H1 (cell line): ENCODE measurements around the gene TWSG1. TPM values are rescaled to one million over a fixed set of nuclear protein-coding genes. Genes with fewer than 3 reads are reported as not detected.
"Not testable (repeated sequence)": the region's sequence is repeated elsewhere in the genome, so short reads cannot be mapped to it uniquely, and the experiment has no call there.

Experiments
- CTCF ChIA-PET: fragments of 300-600 bp; sonication (Branson Sonifier 250); formaldehyde crosslinking; loops from one replicate; lab custom pipeline; 2021; ENCODE audit not compliant: partially characterized antibody; lab: Charles Lee
- POLR2A ChIA-PET: fragments of 300-600 bp; sonication (Branson Sonifier 250); formaldehyde crosslinking; loops from one replicate; lab custom pipeline; 2021; ENCODE audit warnings: inconsistent platforms; ENCODE audit not compliant: partially characterized antibody; lab: Charles Lee
- DNase-seq, 2 experiments: peaks; one replicate each; pipeline versions ENCODE4 v3.0.0 to v3.0.0-alpha.2; 2010 to 2022; ENCODE audit warnings: low spot score in 2 of 2, low read depth in 1 of 2, mixed read lengths in 1 of 2
- FAIRE-seq: peaks from 2 replicates; lab custom pipeline; 2011; peaks lifted over from hg19 to GRCh38; lab: Jason Lieb, UNC
- H2AFZ ChIP-seq: 2 replicates; pipeline ENCODE4 v1.8.1; 2012; ENCODE audit warnings: low read length, inconsistent platforms
- H2AK5ac ChIP-seq: 2 replicates; pipeline ENCODE4 v1.6.1; 2013; ENCODE audit warnings: low read depth, low read length
- H2BK120ac ChIP-seq: replicated peaks from 2 replicates; pipeline ENCODE3; 2013; ENCODE audit warnings: low read depth, low read length, inconsistent platforms
- H2BK12ac ChIP-seq: 2 replicates; pipeline ENCODE4 v1.6.1; 2013; ENCODE audit warnings: low read depth, low read length
- H2BK15ac ChIP-seq: 2 replicates; pipeline ENCODE4 v1.6.1; 2013; ENCODE audit warnings: low read length
- H2BK20ac ChIP-seq: 2 replicates; pipeline ENCODE4 v1.6.1; 2013; ENCODE audit warnings: low read length
- H2BK5ac ChIP-seq: 2 replicates; pipeline ENCODE4 v1.6.1; 2013; ENCODE audit warnings: low read depth, low read length
- H3K14ac ChIP-seq: 2 replicates; pipeline ENCODE4 v1.6.1; 2013; ENCODE audit warnings: inconsistent platforms; ENCODE audit not compliant: insufficient read length
- H3K18ac ChIP-seq: 2 replicates; pipeline ENCODE4 v1.6.1; 2013; ENCODE audit warnings: low read length; ENCODE audit errors: extremely low read depth
- H3K23ac ChIP-seq: 2 replicates; pipeline ENCODE4 v1.6.1; 2013; ENCODE audit warnings: inconsistent platforms; ENCODE audit not compliant: insufficient read length
- H3K23me2 ChIP-seq: 2 replicates; pipeline ENCODE4 v1.6.1; 2013; ENCODE audit warnings: low read depth, low read length
- H3K27ac ChIP-seq: 2 replicates; pipeline ENCODE4 v1.6.1; 2011; ENCODE audit warnings: low read depth, low read length, inconsistent platforms
- H3K27me3 ChIP-seq, 4 experiments: replicated peaks in 1 of 4; 1 replicate in 1 of 4; 2 replicates in 3 of 4; pipeline versions ENCODE4 v1.6.1 to v1.8.1; 2011 to 2013; ENCODE audit warnings: low read length in 3 of 4, mild to moderate bottlenecking in 3 of 4, inconsistent platforms in 2 of 4, mixed read lengths in 2 of 4, moderate library complexity in 1 of 4; ENCODE audit not compliant: control insufficient read depth in 3 of 4, insufficient read depth in 3 of 4; ENCODE audit errors: extremely low read depth in 1 of 4
- H3K36me3 ChIP-seq, 4 experiments: 2 replicates each; pipeline versions ENCODE4 v1.6.1 to v1.8.1; 2011 to 2013; ENCODE audit warnings: mild to moderate bottlenecking in 4 of 4, low read length in 3 of 4, moderate library complexity in 2 of 4, control low read depth in 1 of 4, inconsistent platforms in 1 of 4; ENCODE audit not compliant: insufficient read depth in 4 of 4, control insufficient read depth in 2 of 4
- H3K4ac ChIP-seq: replicated peaks from 2 replicates; pipeline ENCODE3; 2013; ENCODE audit warnings: low read length, low read depth, mixed read lengths, inconsistent platforms; ENCODE audit not compliant: insufficient read length
- H3K4me1 ChIP-seq, 4 experiments: replicated peaks in 1 of 4; 1 replicate in 1 of 4; 2 replicates in 3 of 4; pipeline versions ENCODE4 v1.6.1 to v1.8.1; 2011 to 2013; ENCODE audit warnings: low read length in 3 of 4, inconsistent platforms in 2 of 4, mixed read lengths in 1 of 4; ENCODE audit not compliant: insufficient read depth in 4 of 4, control insufficient read depth in 3 of 4
- H3K4me2 ChIP-seq, 2 experiments: 2 replicates each; pipeline versions ENCODE4 v1.6.1 to v1.8.1; 2011 to 2013; ENCODE audit warnings: low read depth in 2 of 2, low read length in 2 of 2, control low read depth in 1 of 2, inconsistent platforms in 1 of 2, mild to moderate bottlenecking in 1 of 2; ENCODE audit not compliant: insufficient read depth in 1 of 2
- H3K4me3 ChIP-seq, 4 experiments: fragments of 200-600, 300-600 bp in 1 of 4; sonication (generic), shearing (Covaris generic), sonication (Bioruptor Twin) in 1 of 4; 2 replicates each; pipeline versions ENCODE4 v1.5.1 to v1.8.1; 2011 to 2016; ENCODE audit warnings: low read length in 4 of 4, low read depth in 3 of 4, control low read depth in 2 of 4, inconsistent platforms in 2 of 4, mild to moderate bottlenecking in 2 of 4, mixed read lengths in 1 of 4, moderate library complexity in 1 of 4; ENCODE audit not compliant: insufficient read depth in 2 of 4; ENCODE audit errors: extremely low read depth in 1 of 4
- H3K56ac ChIP-seq: replicated peaks from 2 replicates; pipeline ENCODE3; 2013; ENCODE audit warnings: low read depth, mild to moderate bottlenecking, mixed read lengths, low read length, inconsistent platforms; ENCODE audit not compliant: insufficient read length
- H3K79me1 ChIP-seq: 2 replicates; pipeline ENCODE4 v1.6.1; 2013; ENCODE audit warnings: low read depth, low read length, control low read depth
- H3K79me2 ChIP-seq, 2 experiments: 2 replicates each; pipeline versions ENCODE4 v1.6.1 to v1.8.1; 2012 to 2013; ENCODE audit warnings: low read length in 2 of 2, mild to moderate bottlenecking in 2 of 2, inconsistent platforms in 1 of 2; ENCODE audit not compliant: insufficient read depth in 2 of 2, control insufficient read depth in 1 of 2
- H3K9ac ChIP-seq, 4 experiments: replicated peaks in 1 of 4; 1 replicate in 1 of 4; 2 replicates in 3 of 4; pipeline versions ENCODE4 v1.6.1 to v1.8.1; 2011 to 2013; ENCODE audit warnings: low read depth in 3 of 4, low read length in 3 of 4, control low read depth in 2 of 4, mild to moderate bottlenecking in 2 of 4, moderate library complexity in 2 of 4, inconsistent platforms in 1 of 4; ENCODE audit errors: extremely low read depth in 1 of 4
- H3K9me3 ChIP-seq, 2 experiments: 2 replicates each; pipeline versions ENCODE4 v1.6.1 to v1.8.1; 2012 to 2013; ENCODE audit warnings: mild to moderate bottlenecking in 2 of 2, moderate library complexity in 2 of 2, control low read depth in 1 of 2, inconsistent platforms in 1 of 2, low read depth in 1 of 2, low read length in 1 of 2, mixed read lengths in 1 of 2; ENCODE audit not compliant: insufficient read depth in 2 of 2
- H4K20me1 ChIP-seq, 2 experiments: replicated peaks in 1 of 2; 2 replicates each; pipeline versions ENCODE3 to v1.8.1; 2011 to 2013; ENCODE audit warnings: inconsistent platforms in 2 of 2, low read length in 2 of 2, mild to moderate bottlenecking in 1 of 2; ENCODE audit not compliant: insufficient read depth in 2 of 2, control insufficient read depth in 1 of 2
- H4K5ac ChIP-seq: 2 replicates; pipeline ENCODE4 v1.6.1; 2013; ENCODE audit warnings: low read length, low read depth, mixed read lengths, inconsistent platforms; ENCODE audit not compliant: insufficient read length
- H4K8ac ChIP-seq: 2 replicates; pipeline ENCODE4 v1.8.0; 2013; ENCODE audit warnings: mild to moderate bottlenecking, moderate library complexity, low read length, inconsistent platforms; ENCODE audit not compliant: insufficient read depth; ENCODE audit errors: extremely low read depth
- H4K91ac ChIP-seq: replicated peaks from 2 replicates; pipeline ENCODE3; 2013; ENCODE audit warnings: low read length, mixed read lengths, inconsistent platforms; ENCODE audit not compliant: insufficient read length
- ATF2 ChIP-seq: IDR thresholded peaks from 2 replicates; pipeline ENCODE4 v1.6.1; 2012; ENCODE audit warnings: low read length, inconsistent platforms
- EP300 ChIP-seq, 2 experiments: IDR thresholded peaks; 1 replicate in 1 of 2; 2 replicates in 1 of 2; pipeline ENCODE4 v1.6.1; 2011 to 2012; ENCODE audit warnings: low read depth in 2 of 2, low read length in 2 of 2, mild to moderate bottlenecking in 2 of 2, borderline replicate concordance in 1 of 2, inconsistent platforms in 1 of 2, moderate library complexity in 1 of 2
- HDAC6 ChIP-seq: IDR thresholded peaks from one replicate; pipeline ENCODE4 v1.7.1; 2012; ENCODE audit warnings: low read depth, mild to moderate bottlenecking, inconsistent platforms, low read length, moderate library complexity
- RBBP5 ChIP-seq: IDR thresholded peaks from 2 replicates; pipeline ENCODE4 v1.7.1; 2012; ENCODE audit warnings: low read depth, mild to moderate bottlenecking, inconsistent platforms, low read length, moderate library complexity, borderline replicate concordance
- RFX5 ChIP-seq: IDR thresholded peaks from 2 replicates; pipeline ENCODE4 v1.6.1; 2011; ENCODE audit warnings: low read depth, low read length, improper control_type of control experiment, borderline replicate concordance
- WGBS, 2 experiments: shearing (Covaris generic) in 1 of 2; methylation state at CpG; one replicate each; pipeline versions ENCODE4 v1.1.6 to v1.1.7; 2013 to 2015; ENCODE audit warnings: low lambda C conversion rate in 2 of 2, mixed read lengths in 2 of 2, inconsistent platforms in 1 of 2, low coverage in 1 of 2, missing lambda C conversion rate in 1 of 2; ENCODE audit not compliant: insufficient replicate concordance in 2 of 2, insufficient coverage in 1 of 2, insufficient read length in 1 of 2; ENCODE audit errors: extremely low coverage in 1 of 2, missing lambda C conversion rate in 1 of 2; 5-methylcytosine and 5-hydroxymethylcytosine counted together
- polyA plus RNA-seq, 7 experiments: library from polyadenylated mRNA; depleted of rRNA in 3 of 7; stranded (reverse) in 5 of 7; unstranded in 2 of 7; fragments of >200 nt in 5 of 7; fragments of 200-250 nt in 2 of 7; gene quantifications; 1 replicate in 5 of 7; 2 replicates in 1 of 7; 4 replicates in 1 of 7; pipeline versions ENCODE4 v1.2.1 to v1.2.3, GENCODE V29; 2011 to 2013; ENCODE audit warnings: missing spikeins in 2 of 7, mixed read lengths in 2 of 7
- total RNA-seq: library from RNA; stranded (reverse); fragmentation: NEBNext Ultra II Directional; extraction: Animal tissue kit (Norgen Biotek cat#: 25700); gene quantifications from 2 replicates; pipeline ENCODE4 v1.2.1, GENCODE V29; 2021

TWSG1 gene
- total and polyA plus RNA-seq, 2 of the 8 experiments (the other 6 are each of a cell fraction or from before 2014, with no cell fraction given) = 11.8 to 19.8 TPM

GRCh38 chr18:9366126-9366714 is 31.6 kb downstream of the TWSG1 start (continued):
- TF ChIP-seq HDAC6 = no peak
- no peak for TF ChIP-seq RBBP5
- no peak for TF ChIP-seq ATF2
- peak in 1 of 2 experiments; percentile 52; a peak in 1 of 3 replicates for TF ChIP-seq EP300 (IDR thresholded peaks at IDR 0.05; ENCODE audit: borderline replicate concordance in 1 of 2, low read depth in 2 of 2, low read length in 2 of 2)
- peak; percentile 69; the same call in 1 of the 2 replicates for TF ChIP-seq RFX5
- TF ChIP-seq, all 59 proteins: peak for 8

- FAIRE-seq, H3K36me3 ChIP-seq, H3K27me3 ChIP-seq, H3K14ac ChIP-seq, H3K9me3 ChIP-seq, H3K23me2 ChIP-seq, H2AFZ ChIP-seq, H4K91ac ChIP-seq, H3K79me2 ChIP-seq, H2BK12ac ChIP-seq, H3K23ac ChIP-seq, H3K27ac ChIP-seq, DNase-seq, H3K4me1 ChIP-seq, H2BK20ac ChIP-seq, H3K18ac ChIP-seq, H2AK5ac ChIP-seq, H3K9ac ChIP-seq, POLR2A ChIA-PET, H4K5ac ChIP-seq, H4K20me1 ChIP-seq, H2BK5ac ChIP-seq, H3K4me3 ChIP-seq, H3K4ac ChIP-seq, H3K79me1 ChIP-seq, H3K56ac ChIP-seq, H3K4me2 ChIP-seq, H4K8ac ChIP-seq, H2BK15ac ChIP-seq, H2BK120ac ChIP-seq: not testable (repeated sequence)
- CTCF ChIA-PET = interaction anchor here (0.9 kb wide), 1 partner anchor 31 kb away, joined by 5 read pairs; no protein-coding TSS in a partner anchor
- 80% methylated on average over 1 of the region's 1 CpG; no CpG with 5 or more reads in 1 of the 2 experiments for WGBS, 2 experiments
These were observed 38.7 kb downstream of the TWSG1 start for GRCh38 chr18:9373254-9373653.
